ENCODE data around the gene A4GNT.

DNA sequence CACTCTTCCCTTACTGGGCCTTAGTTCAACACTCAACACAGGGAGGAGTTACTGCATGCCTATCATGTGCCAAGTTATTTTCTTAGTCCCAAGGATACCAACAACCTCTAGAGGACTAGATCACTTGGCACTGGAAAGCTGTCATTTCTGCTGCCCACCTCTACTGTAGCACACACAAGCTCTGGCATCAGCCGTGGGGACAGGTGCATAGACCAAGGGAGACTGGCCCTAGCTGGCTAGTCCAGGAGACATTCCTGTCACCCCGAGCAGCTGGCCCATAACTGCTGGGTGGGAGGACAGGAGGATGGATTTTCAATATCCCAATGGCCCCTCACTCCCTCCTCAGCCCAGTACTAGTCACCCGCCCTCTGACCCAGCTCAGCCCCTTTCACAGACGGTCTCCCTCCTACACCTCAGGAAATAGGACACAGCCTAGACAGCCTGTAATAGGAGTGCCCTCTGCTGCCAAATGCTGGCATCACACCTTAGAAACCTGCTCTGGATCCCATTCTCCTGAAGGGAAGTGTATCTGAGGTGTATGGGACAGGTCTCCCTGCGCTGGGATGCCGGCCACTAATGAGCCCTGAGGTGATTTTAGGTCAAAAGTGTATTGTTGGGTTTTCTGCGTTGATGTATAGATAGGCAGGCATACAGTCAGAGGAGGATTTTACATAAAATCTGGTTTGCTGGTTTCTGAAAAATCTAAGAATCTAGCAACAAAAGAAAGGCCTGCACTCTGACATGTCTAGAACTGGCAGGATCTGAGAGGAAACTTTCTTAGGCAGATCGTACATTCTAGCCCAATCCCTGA lies 13.4 kb downstream of the A4GNT start:
- TF ChIP-seq EZH2 (IDR thresholded peaks at IDR 0.05) = no peak
- TF ChIP-seq, protein P1, sequence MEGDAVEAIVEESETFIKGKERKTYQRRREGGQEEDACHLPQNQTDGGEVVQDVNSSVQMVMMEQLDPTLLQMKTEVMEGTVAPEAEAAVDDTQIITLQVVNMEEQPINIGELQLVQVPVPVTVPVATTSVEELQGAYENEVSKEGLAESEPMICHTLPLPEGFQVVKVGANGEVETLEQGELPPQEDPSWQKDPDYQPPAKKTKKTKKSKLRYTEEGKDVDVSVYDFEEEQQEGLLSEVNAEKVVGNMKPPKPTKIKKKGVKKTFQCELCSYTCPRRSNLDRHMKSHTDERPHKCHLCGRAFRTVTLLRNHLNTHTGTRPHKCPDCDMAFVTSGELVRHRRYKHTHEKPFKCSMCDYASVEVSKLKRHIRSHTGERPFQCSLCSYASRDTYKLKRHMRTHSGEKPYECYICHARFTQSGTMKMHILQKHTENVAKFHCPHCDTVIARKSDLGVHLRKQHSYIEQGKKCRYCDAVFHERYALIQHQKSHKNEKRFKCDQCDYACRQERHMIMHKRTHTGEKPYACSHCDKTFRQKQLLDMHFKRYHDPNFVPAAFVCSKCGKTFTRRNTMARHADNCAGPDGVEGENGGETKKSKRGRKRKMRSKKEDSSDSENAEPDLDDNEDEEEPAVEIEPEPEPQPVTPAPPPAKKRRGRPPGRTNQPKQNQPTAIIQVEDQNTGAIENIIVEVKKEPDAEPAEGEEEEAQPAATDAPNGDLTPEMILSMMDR (IDR thresholded peaks at IDR 0.05) = peak; percentile 78

Measured in neural progenitor cell (in vitro differentiated cells).